Vagina (tissue), 2 donors: ENCODE measurements around the gene TERT. TPM values are rescaled to one million over a fixed set of nuclear protein-coding genes. Genes with fewer than 3 reads are reported as not detected.

ENCODE experiments used
- DNase-seq, 2 donors: peaks; one replicate each; pipeline ENCODE4 v3.0.0-alpha.2; 2017; ENCODE audit errors: extremely low spot score in 2 of 2
- H3K27ac ChIP-seq: fragments of 200-600 bp; sonication (generic); one replicate; pipeline ENCODE4 v1.5.1; 2019
- H3K27me3 ChIP-seq: fragments of 200-600 bp; sonication (generic); one replicate; pipeline ENCODE4 v1.5.1; 2019
- H3K36me3 ChIP-seq, 2 donors: fragments of 200-600 bp; sonication (generic); one replicate each; pipeline ENCODE4 v1.5.1; 2017 to 2019
- H3K4me1 ChIP-seq: fragments of 200-600 bp; sonication (generic); one replicate; pipeline ENCODE4 v1.5.1; 2019
- H3K4me3 ChIP-seq, 2 donors: fragments of 200-600 bp; sonication (generic); 1 replicate in 1 of 2; 2 replicates in 1 of 2; pipeline ENCODE4 v1.5.1; 2016 to 2019
- H3K9me3 ChIP-seq: fragments of 200-600 bp; sonication (generic); one replicate; pipeline ENCODE4 v1.5.1; 2019
- CTCF ChIP-seq, 3 experiments: fragments of 450-650 bp in 2 of 3; fragments of 200-600 bp in 1 of 3; sonication (generic) in 1 of 3; IDR thresholded peaks; one replicate each; pipeline ENCODE4 v1.5.1; 2017 to 2019; ENCODE audit warnings: antibody characterized with exemption in 3 of 3, mild to moderate bottlenecking in 2 of 3, moderate library complexity in 2 of 3
- POLR2A ChIP-seq, 2 donors: fragments of 450-650 bp; IDR thresholded peaks; one replicate each; pipeline ENCODE4 v1.6.1; 2017; ENCODE audit warnings: antibody characterized with exemption in 2 of 2, mild to moderate bottlenecking in 2 of 2, moderate library complexity in 2 of 2
- POLR2AphosphoS5 ChIP-seq, 2 donors: sonication (generic); formaldehyde crosslinking; IDR thresholded peaks; one replicate each; pipeline ENCODE4 v1.9.0; 2017; ENCODE audit warnings: antibody characterized with exemption in 2 of 2, mild to moderate bottlenecking in 2 of 2, low read depth in 1 of 2; ENCODE audit not compliant: insufficient read depth in 1 of 2
- intact Hi-C: fragments of 100-400 bp; cut with DNase I; formaldehyde crosslinking; loops from one replicate; pipeline ENCODE4 v1.15.1; 2023
- total RNA-seq: library from RNA; depleted of rRNA; stranded (reverse); fragments of >200 nt; gene quantifications from one replicate; pipeline ENCODE4 v1.2.3, GENCODE V29; 2016

Gene TERT
- total RNA-seq, 1 donor from 2014 or later: not detected

GRCh38 chr5:1299961-1300360 lies 5.1 kb upstream of the TERT start:
- TF ChIP-seq POLR2AphosphoS5 (IDR thresholded peaks at IDR 0.05; ENCODE audit: insufficient read depth in 1 of 2, low read depth in 1 of 2) (no peak), POLR2A (IDR thresholded peaks at IDR 0.05) (no peak), CTCF (IDR thresholded peaks at IDR 0.05) (no peak)
- H3K4me3 ChIP-seq: no peak overlapping the region
- H3K4me1 ChIP-seq: no peaks in the 10 kb centered on the region
- no peaks in the 10 kb centered on the region for H3K27me3 ChIP-seq
- DNase-seq: no peak
- intact Hi-C loops: no loop called here
- H3K9me3 ChIP-seq: no peaks in the 10 kb centered on the region
- no peaks in the 10 kb centered on the region for H3K36me3 ChIP-seq
- no peak overlapping the region for H3K27ac ChIP-seq

- no peaks in the 10 kb centered on the region for H3K4me1 ChIP-seq
- intact Hi-C loops: no loop called here
- H3K27me3 ChIP-seq: no peaks in the 10 kb centered on the region
Measured at GRCh38 chr5:1299511-1299850, 4.6 kb upstream of the TERT start.

GRCh38 chr5:1298723-1299510 lies 4.0 kb upstream of the TERT start:
- H3K27me3 ChIP-seq: no peaks in the 10 kb centered on the region

More at GRCh38 chr5:1299511-1299850, 4.6 kb upstream of the TERT start:
- DNase-seq: no peak
- H3K9me3 ChIP-seq: no peaks in the 10 kb centered on the region
- no peak for TF ChIP-seq CTCF (IDR thresholded peaks at IDR 0.05)
- TF ChIP-seq POLR2AphosphoS5 (IDR thresholded peaks at IDR 0.05; ENCODE audit: insufficient read depth in 1 of 2, low read depth in 1 of 2): no peak
- no peak for TF ChIP-seq POLR2A (IDR thresholded peaks at IDR 0.05)
- H3K36me3 ChIP-seq: no peaks in the 10 kb centered on the region
- H3K27ac ChIP-seq: no peak overlapping the region
- no peak overlapping the region for H3K4me3 ChIP-seq

GRCh38 chr5:1298067-1298551 lies 3.2 kb upstream of the TERT start:
- intact Hi-C loops: no loop called here
- Histone ChIP-seq H3K9me3 (no peaks in the 10 kb centered on the region), H3K27me3 (no peaks in the 10 kb centered on the region), H3K36me3 (no peaks in the 10 kb centered on the region), H3K27ac (no peak overlapping the region), H3K4me1 (no peaks in the 10 kb centered on the region), H3K4me3 (no peak overlapping the region)
- TF ChIP-seq CTCF (IDR thresholded peaks at IDR 0.05) (no peak), POLR2AphosphoS5 (IDR thresholded peaks at IDR 0.05; ENCODE audit: insufficient read depth in 1 of 2, low read depth in 1 of 2) (no peak), POLR2A (IDR thresholded peaks at IDR 0.05) (no peak)
- no peak for DNase-seq

More at GRCh38 chr5:1298723-1299510, 4.0 kb upstream of the TERT start:
- H3K36me3 ChIP-seq: no peaks in the 10 kb centered on the region
- no peak for TF ChIP-seq POLR2AphosphoS5 (IDR thresholded peaks at IDR 0.05; ENCODE audit: insufficient read depth in 1 of 2, low read depth in 1 of 2)
- no peak for TF ChIP-seq CTCF (IDR thresholded peaks at IDR 0.05)
- no peak for TF ChIP-seq POLR2A (IDR thresholded peaks at IDR 0.05)
- H3K27ac ChIP-seq: no peak overlapping the region
- intact Hi-C loops: no loop called here
- H3K4me3 ChIP-seq: no peak overlapping the region
- H3K9me3 ChIP-seq: no peaks in the 10 kb centered on the region
- no peak for DNase-seq
- no peaks in the 10 kb centered on the region for H3K4me1 ChIP-seq

GRCh38 chr5:1297243-1297642 lies 2.4 kb upstream of the TERT start:
- Histone ChIP-seq H3K4me3 (no peak overlapping the region), H3K27me3 (no peaks in the 10 kb centered on the region), H3K9me3 (no peaks in the 10 kb centered on the region), H3K4me1 (no peaks in the 10 kb centered on the region), H3K36me3 (no peaks in the 10 kb centered on the region), H3K27ac (no peak overlapping the region)
- TF ChIP-seq CTCF (IDR thresholded peaks at IDR 0.05) (no peak), POLR2A (IDR thresholded peaks at IDR 0.05) (no peak), POLR2AphosphoS5 (IDR thresholded peaks at IDR 0.05; ENCODE audit: insufficient read depth in 1 of 2, low read depth in 1 of 2) (no peak)
- intact Hi-C loops: no loop called here
- no peak for DNase-seq
